Loucy (cell line): ENCODE data around the gene MMAB.

ENCODE experiments used
- H2AFZ ChIP-seq: fragments of 200-600 bp; sonication (generic); 2 replicates; pipeline ENCODE4 v1.6.0; 2016; ENCODE audit warnings: antibody characterized with exemption, mild to moderate bottlenecking, low read length, moderate library complexity
- H3F3A ChIP-seq: fragments of 200-600 bp; 2 replicates; pipeline ENCODE4 v1.6.0; 2016; ENCODE audit warnings: antibody characterized with exemption, low read depth, mild to moderate bottlenecking
- H3K27me3 ChIP-seq: fragments of 200-600 bp; sonication (generic); 2 replicates; pipeline ENCODE4 v1.6.1; 2014; ENCODE audit warnings: low read length, mild to moderate bottlenecking; ENCODE audit not compliant: insufficient read depth, poor library complexity, severe bottlenecking
- H3K36me3 ChIP-seq: fragments of 200-600 bp; sonication (generic); 2 replicates; pipeline ENCODE4 v1.6.1; 2016; ENCODE audit warnings: low read length; ENCODE audit not compliant: insufficient read depth
- H3K4me1 ChIP-seq: fragments of 200-600 bp; sonication (generic); 2 replicates; pipeline ENCODE4 v1.5.1; 2014; ENCODE audit warnings: low read length, mild to moderate bottlenecking; ENCODE audit not compliant: insufficient read depth, poor library complexity, severe bottlenecking
- H3K4me2 ChIP-seq: fragments of 200-600 bp; sonication (generic); 2 replicates; pipeline ENCODE4 v1.6.0; 2014; ENCODE audit warnings: antibody characterized with exemption, low read length, low read depth, mild to moderate bottlenecking; ENCODE audit not compliant: poor library complexity, severe bottlenecking
- H3K4me3 ChIP-seq: fragments of 200-600 bp; sonication (generic); 2 replicates; pipeline ENCODE4 v1.5.1; 2014; ENCODE audit warnings: low read length, mild to moderate bottlenecking, mixed read lengths; ENCODE audit not compliant: poor library complexity, severe bottlenecking
- H3K79me2 ChIP-seq: fragments of 200-600 bp; sonication (generic); 2 replicates; pipeline ENCODE4 v1.6.1; 2014; ENCODE audit warnings: low read length; ENCODE audit not compliant: insufficient read depth
- H3K9ac ChIP-seq: fragments of 200-600 bp; sonication (generic); 2 replicates; pipeline ENCODE4 v1.6.0; 2014; ENCODE audit warnings: mild to moderate bottlenecking, low read depth, low read length, moderate library complexity; ENCODE audit not compliant: poor library complexity, severe bottlenecking
- H3K9me2 ChIP-seq: fragments of 200-600 bp; sonication (generic); replicated peaks from 2 replicates; pipeline ENCODE4 v1.6.1; 2016; ENCODE audit warnings: low read depth, low read length, mixed read lengths
- H3K9me3 ChIP-seq: fragments of 200-600 bp; sonication (generic); 2 replicates; pipeline ENCODE4 v1.6.1; 2014; ENCODE audit warnings: mild to moderate bottlenecking, antibody characterized with exemption, low read length, low read depth; ENCODE audit not compliant: insufficient read depth
- H4K20me1 ChIP-seq: fragments of 200-600 bp; sonication (generic); 2 replicates; pipeline ENCODE4 v1.6.0; 2014; ENCODE audit warnings: antibody characterized with exemption, low read length, mild to moderate bottlenecking; ENCODE audit not compliant: insufficient read depth, poor library complexity, severe bottlenecking
- CTCF ChIP-seq: fragments of 200-600 bp; sonication (generic); conservative IDR thresholded peaks from 2 replicates; pipeline ENCODE4 v1.5.1; 2014; ENCODE audit warnings: mild to moderate bottlenecking, antibody characterized with exemption, low read length
- EZH2phosphoT487 ChIP-seq: fragments of 200-600 bp; IDR thresholded peaks from 2 replicates; pipeline ENCODE4 v1.6.1; 2018; ENCODE audit warnings: antibody characterized with exemption, mild to moderate bottlenecking, moderate library complexity, borderline replicate concordance

The MMAB gene

DNA sequence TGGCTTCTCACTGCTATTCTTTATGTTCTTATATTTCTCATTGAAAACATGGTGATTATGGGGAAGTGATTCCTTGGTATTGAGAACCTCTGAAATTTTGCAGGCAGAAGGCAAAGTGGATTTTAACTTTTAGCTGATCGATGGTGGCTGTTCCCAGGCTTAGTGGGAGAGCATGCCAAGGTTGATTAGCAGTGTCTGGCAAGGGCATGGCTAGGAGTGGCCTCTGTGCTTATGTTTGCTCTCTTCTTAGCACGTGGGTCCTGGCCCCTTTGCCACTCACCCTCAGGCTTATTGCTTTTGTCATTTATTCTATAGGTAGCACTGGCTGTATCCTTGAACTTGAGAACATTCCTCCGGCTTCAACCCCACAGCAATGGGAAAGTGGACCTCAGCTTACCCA is 2.4 kb upstream of the MMAB start:
- peak overlapping the region; percentile 79 for H3K4me3 ChIP-seq
- H3F3A ChIP-seq, result no peaks in the 10 kb centered on the region
- no peaks in the 10 kb centered on the region for H4K20me1 ChIP-seq
- TF ChIP-seq CTCF, result no peak
- no peak for TF ChIP-seq EZH2phosphoT487
- H3K79me2 ChIP-seq, result peaks cover 46% of the 10 kb centered on the region
- peaks cover 25% of the 10 kb centered on the region; the same call in 1 of the 2 replicates for H3K36me3 ChIP-seq
- peaks cover 37% of the 10 kb centered on the region for H3K4me1 ChIP-seq
- H3K9me3 ChIP-seq, result no peaks in the 10 kb centered on the region
- no peak overlapping the region for H3K9ac ChIP-seq
- H2AFZ ChIP-seq, result no peak overlapping the region
- H3K27me3 ChIP-seq, result no peaks in the 10 kb centered on the region
- H3K4me2 ChIP-seq, result peak overlapping the region; percentile 88
- no peaks in the 10 kb centered on the region for H3K9me2 ChIP-seq

DNA sequence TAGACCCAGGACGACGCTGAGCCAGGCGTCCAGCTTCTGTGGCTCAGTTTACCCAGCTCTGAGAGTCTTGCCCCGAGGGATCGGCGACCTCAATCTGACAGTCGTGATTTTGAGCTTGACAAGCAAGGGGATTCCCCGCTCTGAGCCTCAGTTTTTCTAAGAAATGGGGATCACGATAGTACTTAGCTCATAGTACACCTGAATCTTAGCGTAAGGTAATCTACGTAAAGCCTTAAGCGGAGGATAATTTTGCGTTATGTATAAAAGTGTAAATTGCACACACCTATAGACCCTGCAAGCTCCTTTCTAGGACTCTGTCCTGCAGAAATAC is 575 bp upstream of the MMAB start:
- Histone ChIP-seq H3K4me1 (peaks cover 42% of the 10 kb centered on the region), H2AFZ (peak overlapping the region; percentile 61), H3K36me3 (peaks cover 18% of the 10 kb centered on the region; the same call in 1 of the 2 replicates)

DNA sequence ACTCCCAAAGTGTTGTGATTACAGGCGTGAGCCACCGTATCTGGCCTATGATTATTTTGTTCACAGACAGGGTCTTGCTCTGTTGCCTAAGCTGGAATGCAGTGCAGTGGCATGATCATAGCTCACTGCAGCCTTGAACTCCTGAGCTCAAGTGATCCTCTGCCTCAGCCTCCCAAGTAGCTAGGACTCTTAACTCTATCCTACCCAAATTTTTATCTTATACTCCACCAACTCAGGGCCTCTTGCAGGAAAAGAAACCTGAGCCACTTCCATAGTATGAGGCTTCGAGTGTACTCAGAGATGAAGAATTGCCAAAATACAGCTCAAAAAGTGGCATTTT is 828 bp downstream of the MMAB start:
- Histone ChIP-seq H3K9ac (peak overlapping the region; percentile 83), H3K27me3 (no peaks in the 10 kb centered on the region), H3K36me3 (peaks cover 16% of the 10 kb centered on the region; the same call in 1 of the 2 replicates), H3K4me2 (peak overlapping the region; percentile 77), H3F3A (no peaks in the 10 kb centered on the region), H3K79me2 (peaks cover 50% of the 10 kb centered on the region), H3K4me1 (peaks cover 42% of the 10 kb centered on the region), H3K4me3 (peak overlapping the region; percentile 79), H4K20me1 (no peaks in the 10 kb centered on the region), H2AFZ (0 out of 2 replicates have a peak overlapping the region, but pooled peaks have one; percentile 68), H3K9me3 (no peaks in the 10 kb centered on the region), H3K9me2 (no peaks in the 10 kb centered on the region)
- TF ChIP-seq CTCF (no peak), EZH2phosphoT487 (no peak)

More for the DNA sequence above, 575 bp upstream of the MMAB start:
- TF ChIP-seq EZH2phosphoT487 (no peak), CTCF (no peak)
- Histone ChIP-seq H3K4me3 (peak overlapping the region; percentile 79), H4K20me1 (no peaks in the 10 kb centered on the region), H3K9me3 (no peaks in the 10 kb centered on the region), H3K4me2 (peak overlapping the region; percentile 88), H3K27me3 (no peaks in the 10 kb centered on the region), H3K79me2 (peaks cover 50% of the 10 kb centered on the region), H3K9me2 (no peaks in the 10 kb centered on the region), H3K9ac (peak overlapping the region; percentile 79), H3F3A (no peaks in the 10 kb centered on the region)
